Dedifferentiated amniotic fluid mesenchymal stem cell (primary cell): ENCODE results near the gene BMP7.

Experiments
- DNase-seq: peaks from one replicate; pipeline ENCODE4 v3.0.0-alpha.2; 2016; ENCODE audit errors: extremely low spot score

Gene BMP7

DNA sequence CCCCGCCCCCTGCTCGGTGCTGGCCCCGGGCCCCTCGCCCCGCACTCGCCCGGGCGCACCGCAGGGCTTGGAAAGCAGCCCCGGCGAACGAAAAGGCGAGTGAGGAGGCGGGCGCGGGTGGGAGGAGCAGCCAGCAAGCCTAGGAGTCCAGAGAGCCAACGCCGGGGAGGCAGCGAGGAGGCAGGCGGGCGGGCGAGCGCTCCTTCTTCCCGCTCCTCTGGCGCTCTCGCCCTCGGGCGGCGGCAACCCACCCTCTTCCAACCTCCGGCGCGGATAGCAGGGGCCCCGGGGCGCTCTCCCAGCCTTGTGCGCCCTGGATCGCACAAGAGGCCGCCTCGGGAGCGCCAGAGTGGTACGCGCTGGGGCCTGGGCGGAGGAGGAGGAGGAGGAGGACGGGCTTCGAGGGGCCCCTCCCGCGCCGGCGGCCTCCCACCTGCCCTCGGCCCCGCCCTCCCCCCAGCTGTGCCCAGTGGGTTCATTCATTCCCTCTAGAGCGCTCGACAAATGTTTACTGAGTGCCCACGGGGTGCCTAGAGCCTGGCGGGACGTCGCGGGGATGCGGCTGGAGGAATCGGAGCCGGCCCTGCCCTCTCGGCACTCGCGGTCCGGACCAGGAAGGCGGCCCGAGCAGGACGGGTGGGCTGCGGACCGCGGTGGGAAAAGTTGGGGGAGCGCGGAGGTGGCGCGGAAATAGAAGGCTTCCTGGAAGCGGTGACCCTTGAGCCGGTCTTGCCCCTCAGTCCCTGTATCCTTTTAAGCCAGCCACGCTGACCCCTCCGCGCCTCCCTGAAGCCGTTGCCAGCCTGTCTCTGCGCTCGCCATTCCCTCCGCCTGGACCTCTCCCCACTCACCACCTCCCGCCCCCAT is at the start of gene BMP7:
TSS of gene BMP7 (minus strand) at position 351 of the 867 bp plus-strand sequence. CDS start 519 bp downstream, outside the sequence.
- DNase-seq: no peak

DNA sequence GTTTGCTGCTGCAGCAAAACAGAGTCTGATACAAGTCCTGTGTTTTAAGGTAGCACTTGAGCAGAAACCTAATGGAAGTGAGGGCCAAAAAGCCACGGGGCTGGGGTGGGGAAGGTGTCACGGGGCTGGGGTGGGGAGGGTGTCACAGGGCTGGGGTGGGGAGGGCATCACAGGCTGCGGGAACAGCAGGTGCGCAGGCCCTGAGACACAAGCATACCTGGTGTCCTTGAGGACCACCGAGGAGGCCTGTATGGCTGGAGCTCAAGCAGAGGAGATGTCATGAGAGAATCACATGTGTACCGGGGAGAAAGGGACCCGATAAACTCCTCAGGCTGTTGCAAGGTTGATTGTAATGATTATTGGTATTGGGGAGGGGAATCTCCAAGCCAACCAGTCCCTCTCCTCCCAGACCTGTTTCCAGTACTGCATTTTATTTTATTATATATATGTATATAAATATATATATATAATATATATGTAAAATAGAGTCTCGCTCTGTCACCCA is 49.6 kb upstream of the BMP7 start:
- no peak for DNase-seq

DNA sequence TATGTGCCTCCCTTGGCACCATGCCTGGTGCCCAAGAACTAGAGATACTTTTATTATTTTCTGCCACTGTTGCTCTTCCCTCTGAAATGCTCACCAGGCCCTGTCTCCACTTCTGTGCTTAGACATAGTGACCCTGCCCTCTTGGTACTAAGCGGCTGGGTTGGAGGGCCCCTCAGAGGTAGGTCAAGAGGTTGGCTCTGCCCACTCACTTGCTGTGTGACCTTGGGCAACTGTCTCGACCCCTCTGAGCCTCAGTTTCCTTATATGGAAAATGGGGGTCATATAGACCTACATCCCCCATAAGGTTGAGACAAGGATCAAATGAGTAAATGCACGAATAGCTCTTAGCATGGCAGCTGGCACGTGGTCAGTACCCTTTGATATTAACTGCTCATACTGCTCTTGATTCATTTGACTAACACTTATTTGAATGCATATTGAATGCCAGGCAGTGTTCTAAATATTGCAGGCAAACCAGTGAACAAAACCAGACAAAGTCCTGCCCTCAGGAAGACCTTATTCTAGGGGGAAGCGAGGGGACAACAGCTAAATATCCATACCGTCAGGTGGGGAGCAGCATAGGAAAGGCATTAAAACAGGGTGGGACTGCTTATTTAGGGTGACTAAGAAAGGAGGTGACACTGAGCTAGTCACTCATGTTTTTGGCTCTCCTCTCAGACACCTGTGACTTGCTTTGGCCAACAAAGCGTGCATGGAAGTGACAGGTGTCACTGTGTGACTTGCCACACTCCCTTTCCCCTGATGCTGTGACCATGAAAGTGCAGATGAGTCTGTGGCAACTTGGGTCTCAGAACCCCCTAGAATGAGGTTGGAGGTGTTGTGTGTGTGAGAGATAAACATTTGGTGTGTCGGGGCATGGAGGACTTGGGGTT is 48.9 kb upstream of the BMP7 start:
- DNase-seq: no peak

DNA sequence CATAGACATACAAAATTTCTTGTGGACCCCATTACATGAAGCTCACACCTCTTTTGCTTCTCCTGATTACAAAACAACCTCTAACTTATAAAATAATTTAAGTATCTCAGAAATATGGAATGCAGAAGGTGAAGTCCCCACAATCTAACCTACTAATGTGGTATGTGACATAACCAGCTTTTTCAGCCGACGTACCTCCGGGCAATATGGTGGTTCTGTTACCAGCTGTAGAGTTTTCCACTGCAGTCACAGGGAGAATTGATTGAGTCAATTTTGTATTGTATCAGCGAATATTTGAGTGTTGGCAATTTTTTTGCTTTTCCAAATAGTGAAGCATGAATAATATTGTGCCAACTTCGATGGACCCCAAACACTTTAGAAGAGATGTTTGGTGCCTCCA is 47.5 kb upstream of the BMP7 start:
- no peak for DNase-seq

DNA sequence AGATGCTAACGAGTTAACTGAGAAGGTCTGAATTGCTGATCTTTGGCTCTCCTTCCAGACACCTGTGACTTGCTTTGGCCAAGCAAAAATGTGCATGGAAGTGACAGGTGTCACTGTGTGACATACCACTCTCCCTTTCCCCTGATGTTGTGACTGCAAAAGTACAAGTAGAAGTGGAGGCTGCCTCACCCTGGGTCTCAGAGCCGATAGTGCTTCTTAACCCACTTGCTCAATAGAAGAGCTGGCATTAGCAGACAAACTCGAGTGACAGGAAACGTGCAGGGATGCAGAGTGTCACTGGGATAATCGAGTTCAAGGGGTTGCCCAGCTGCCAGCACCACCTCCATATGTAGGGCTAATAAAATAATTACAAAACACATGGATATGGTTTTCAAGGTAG is 46.8 kb upstream of the BMP7 start:
- DNase-seq: no peak

GRCh38 chr20:57312138-57312537 is 45.7 kb upstream of the BMP7 start:
- DNase-seq: no peak

DNA sequence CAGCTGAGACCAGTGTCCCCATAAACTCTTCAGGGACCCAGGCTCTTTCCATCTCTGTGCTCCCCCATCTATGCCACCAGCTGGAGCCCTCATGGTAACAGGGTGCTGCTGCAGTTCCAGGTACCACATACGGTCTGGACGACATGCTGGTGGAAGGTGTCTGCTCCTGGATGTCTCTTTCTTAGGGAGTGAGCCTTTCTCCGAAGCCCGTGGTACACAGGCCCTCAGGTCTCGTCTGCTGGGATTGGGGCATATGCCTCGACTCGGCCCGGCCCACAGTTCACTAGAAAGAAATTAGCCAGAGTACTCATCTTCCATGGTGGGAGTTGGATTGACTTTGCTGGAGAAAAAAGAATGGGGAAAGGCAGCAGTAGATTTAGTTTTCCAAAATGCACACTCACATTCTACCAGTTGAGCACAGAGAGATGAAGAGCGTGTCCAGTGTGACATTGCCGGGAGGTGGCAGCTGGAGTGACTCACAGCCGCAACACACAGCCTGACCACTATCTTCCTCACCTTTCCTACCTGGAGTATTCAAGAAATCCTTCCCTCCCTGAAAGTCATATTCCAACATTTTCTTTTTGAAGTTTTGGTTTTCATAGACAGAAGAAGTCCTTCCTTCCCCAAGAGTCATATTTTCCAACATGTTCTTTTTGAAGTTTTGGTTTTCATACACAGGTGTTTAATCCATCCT is 44.5 kb upstream of the BMP7 start:
- no peak for DNase-seq

DNA sequence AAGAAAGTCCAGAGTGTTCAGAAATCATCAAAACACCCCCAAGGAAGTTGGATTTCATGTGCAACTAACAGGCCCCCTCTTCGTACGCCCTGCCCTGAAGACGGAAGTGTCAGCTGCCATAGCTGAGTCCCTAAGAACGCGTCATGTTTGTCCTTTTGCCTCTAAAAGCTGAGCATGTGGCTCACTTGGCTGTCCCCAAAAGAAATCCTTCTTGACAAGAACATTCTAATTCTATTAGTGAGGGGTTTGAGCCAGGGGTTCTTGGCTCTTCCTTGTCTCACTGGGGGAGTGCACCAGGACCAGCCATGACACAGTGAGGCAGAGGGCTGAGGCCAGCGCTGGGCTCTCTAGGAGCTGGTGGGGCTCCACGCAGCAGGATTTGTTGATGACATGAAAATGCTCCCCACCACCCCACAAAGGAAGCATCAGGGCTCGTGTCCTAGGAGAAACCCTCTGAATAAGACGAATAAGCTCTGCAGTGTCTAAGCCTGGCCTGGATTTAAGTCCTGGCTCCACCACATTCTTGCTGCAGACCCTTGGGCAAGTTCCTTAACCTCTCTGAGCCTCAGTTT is 43.2 kb upstream of the BMP7 start:
- no peak for DNase-seq

GRCh38 chr20:57308451-57309271 is 42.2 kb upstream of the BMP7 start:
- no peak for DNase-seq

DNA sequence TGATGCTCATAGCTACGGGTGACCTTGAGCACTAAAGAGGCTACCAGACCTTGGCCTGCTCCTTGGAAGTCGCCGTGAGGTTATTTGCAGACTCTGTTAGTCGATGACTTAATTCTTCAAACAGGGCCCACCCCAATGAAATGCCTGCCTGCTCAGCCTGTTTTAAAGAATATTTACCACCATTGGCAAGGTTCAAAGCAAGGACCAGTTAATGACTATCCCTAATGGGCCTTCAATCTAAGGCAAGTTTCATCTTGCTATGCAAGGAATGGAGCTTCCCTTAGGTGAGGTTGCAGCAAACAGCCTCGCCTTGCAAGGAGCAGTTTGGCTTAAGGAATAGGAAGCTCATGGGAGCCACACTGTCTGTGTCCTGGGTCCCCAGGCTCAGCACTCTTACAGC is 40.3 kb upstream of the BMP7 start:
- DNase-seq: no peak

GRCh38 chr20:57301026-57301425 is 34.6 kb upstream of the BMP7 start:
- no peak for DNase-seq

- no peak for DNase-seq
Observed at GRCh38 chr20:57298457-57298856, 32.0 kb upstream of the BMP7 start.

- no peak for DNase-seq
Observed at GRCh38 chr20:57294550-57294949, 28.1 kb upstream of the BMP7 start.

- DNase-seq: no peak
Observed at GRCh38 chr20:57293995-57294394, 27.6 kb upstream of the BMP7 start.

DNA sequence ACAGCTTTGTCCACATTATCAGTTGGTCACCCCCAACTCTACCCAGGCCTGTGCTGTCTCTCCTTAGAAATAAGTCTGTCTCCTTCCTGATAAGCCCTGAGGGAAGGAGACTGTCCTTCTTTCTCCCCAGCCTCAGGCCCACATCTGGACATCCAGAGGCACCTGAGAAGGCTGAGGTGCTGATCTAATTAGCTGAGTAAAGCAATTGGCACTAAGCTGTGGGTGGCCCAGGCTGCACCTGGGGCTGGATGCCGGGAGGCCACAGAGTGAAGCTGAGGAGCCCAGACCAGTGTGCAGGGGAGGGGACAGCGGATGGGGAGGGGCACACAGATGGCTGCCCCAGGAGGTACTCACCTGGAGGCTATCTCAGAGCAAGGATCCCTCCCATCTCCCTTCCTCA is 26.2 kb upstream of the BMP7 start:
- no peak for DNase-seq

DNA sequence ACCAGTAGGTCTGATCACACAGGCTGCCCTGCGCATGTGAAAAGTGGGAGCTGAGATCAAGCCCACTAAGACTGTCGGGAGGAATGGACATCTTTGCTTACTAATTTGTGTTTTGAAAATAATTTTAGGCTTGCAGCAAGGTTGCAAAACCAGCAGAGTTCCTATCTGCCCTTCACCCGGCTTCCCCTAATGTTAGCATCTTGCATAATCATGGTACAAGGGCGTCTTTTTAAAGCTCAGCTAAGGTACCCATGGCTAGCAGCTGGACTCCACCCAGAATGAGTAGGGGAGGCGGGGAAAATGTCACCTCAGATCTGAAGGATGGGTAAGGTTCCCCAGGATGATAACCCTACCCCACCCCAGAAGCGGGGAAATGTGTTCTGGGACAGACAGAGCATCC is 25.3 kb upstream of the BMP7 start:
- no peak for DNase-seq

DNA sequence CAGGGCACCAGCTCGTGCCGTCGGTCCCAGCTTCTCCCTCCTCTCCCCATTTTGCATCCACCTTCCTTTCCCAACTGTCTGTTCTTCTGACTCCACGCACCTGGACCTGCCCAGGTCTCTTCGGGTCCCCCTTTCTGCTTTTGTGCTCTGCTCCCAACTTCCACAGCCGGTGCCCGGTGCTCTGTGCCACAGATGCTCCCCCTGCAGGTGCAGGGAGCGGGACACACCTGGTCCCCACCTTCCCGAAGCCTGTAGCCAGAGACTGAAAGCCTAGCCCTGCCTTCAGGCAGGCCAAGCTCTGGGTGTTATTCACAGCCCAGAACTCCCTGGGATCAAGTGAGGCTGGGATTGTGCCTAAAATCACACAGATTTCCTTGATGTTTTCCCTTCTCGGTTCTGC is 24.6 kb upstream of the BMP7 start:
- no peak for DNase-seq

DNA sequence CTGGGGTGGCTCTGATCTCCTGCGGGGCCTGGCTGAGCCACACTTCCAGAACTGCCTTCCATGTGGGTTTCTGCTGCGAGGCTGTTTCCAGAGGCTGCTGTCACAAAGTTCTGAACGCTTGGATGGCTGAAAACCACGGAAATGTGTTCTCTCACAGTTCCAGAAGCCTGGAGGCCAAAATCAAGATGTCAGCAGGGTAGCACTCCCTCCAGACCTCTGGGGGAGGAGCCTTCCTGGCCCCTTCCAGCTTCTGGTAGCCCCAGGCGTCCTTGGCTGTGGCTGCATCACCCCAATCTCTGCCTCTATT is 23.7 kb upstream of the BMP7 start:
- no peak for DNase-seq

DNA sequence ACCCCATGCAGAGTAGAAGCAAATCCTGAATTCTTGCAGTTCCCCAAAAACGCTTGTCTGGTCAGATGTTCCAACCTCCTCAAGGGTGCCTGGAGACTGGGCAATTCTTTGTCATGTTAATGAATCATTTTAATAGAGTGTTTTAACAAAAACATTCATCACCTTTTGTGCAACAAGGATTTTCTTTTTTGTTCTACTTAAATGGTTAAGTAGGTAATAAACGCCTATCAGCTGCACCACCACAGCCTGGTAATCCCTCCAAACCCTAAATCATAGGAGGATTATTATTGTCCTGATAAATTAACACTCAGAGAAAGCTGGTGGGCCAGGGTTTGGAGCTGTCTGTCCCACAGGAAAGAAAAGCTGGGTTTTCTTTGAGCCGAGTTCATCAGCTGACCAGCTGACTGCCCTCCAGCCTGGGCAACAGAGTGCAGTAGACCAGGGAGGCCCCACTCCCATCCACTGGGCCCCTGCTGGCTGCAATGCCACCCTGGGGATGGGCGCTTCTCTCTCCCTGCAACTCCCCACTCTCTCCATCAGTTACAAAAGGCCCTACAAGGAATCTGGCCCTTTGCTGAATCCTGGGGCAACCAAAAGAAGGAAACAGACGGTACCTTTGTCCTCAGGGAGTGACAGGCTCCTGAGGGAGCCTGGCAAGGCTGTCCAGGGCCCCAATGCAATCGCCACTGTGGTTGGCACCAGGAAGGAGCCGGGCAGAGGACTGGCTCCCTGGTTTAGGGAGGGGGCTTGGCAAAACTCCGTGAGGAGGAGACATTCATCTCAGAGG is 23.1 kb upstream of the BMP7 start:
- no peak for DNase-seq

DNA sequence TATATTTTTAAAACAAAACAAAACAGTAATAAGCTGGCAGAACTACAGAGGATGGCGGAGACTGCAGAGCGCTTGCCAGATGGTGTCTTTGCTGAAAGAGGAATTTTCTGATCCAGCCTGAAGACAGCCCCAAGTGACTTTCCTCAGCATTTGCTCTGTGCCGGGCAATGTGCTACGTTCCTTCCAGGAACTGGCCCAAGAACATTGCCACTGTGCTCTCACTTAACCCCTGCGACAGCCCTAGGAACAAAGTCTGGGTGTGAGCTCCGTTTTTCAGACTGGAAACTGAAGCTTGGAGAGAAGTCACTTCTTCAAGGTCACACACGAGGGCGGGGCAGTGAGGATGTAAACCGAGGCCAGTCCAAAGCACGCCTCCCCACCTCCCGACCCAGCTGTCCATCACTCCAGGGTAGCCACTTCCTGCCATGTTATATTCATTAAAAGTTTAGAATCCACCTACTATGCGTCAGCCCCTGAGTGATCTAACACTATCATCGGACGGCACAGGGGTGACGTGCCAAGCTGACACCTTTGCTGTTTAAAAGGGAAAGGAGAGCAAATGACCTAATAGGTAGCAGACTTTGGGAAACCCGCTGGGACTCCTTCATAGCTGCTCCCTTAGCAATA is 22.3 kb upstream of the BMP7 start:
- DNase-seq: no peak
